Measurements from ENCODE around the gene ZNF785.

GRCh38 chr16:30600929-30601328 lies 15.4 kb upstream of the ZNF785 start:
- TF ChIP-seq, protein P1, sequence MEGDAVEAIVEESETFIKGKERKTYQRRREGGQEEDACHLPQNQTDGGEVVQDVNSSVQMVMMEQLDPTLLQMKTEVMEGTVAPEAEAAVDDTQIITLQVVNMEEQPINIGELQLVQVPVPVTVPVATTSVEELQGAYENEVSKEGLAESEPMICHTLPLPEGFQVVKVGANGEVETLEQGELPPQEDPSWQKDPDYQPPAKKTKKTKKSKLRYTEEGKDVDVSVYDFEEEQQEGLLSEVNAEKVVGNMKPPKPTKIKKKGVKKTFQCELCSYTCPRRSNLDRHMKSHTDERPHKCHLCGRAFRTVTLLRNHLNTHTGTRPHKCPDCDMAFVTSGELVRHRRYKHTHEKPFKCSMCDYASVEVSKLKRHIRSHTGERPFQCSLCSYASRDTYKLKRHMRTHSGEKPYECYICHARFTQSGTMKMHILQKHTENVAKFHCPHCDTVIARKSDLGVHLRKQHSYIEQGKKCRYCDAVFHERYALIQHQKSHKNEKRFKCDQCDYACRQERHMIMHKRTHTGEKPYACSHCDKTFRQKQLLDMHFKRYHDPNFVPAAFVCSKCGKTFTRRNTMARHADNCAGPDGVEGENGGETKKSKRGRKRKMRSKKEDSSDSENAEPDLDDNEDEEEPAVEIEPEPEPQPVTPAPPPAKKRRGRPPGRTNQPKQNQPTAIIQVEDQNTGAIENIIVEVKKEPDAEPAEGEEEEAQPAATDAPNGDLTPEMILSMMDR (IDR thresholded peaks at IDR 0.05) = no peak
- TF ChIP-seq POLR2A (IDR thresholded peaks at IDR 0.05) = no peak
